ENCODE measurements around the gene FAXDC2. TPM values are rescaled to one million over a fixed set of nuclear protein-coding genes. Genes with fewer than 3 reads are reported as not detected.

Gene FAXDC2
- total RNA-seq, 1 experiment from 2014 or later, result 0.39 TPM

GRCh38 chr5:154818471-154819116 lies 31.8 kb downstream of the FAXDC2 start:
- ChIA-PET CTCF (no interaction called here), POLR2A (no interaction called here)
- BruUV-seq (replicated peaks), result no TSS peak
- Histone ChIP-seq H3K27me3 (ENCODE audit: control insufficient read depth, insufficient read depth, low read length) (no peaks in the 10 kb centered on the region), H3K9me3 (ENCODE audit: control insufficient read depth, insufficient read depth, low read depth, low read length) (no peaks in the 10 kb centered on the region), H3K4me1 (ENCODE audit: control insufficient read depth, insufficient read depth, low read length) (no peaks in the 10 kb centered on the region), H3K27ac (ENCODE audit: low read length) (no peak overlapping the region), H3K4me3 (ENCODE audit: low read depth in 2 of 2, low read length in 2 of 2) (no peak overlapping the region), H3K36me3 (ENCODE audit: control insufficient read depth, insufficient read depth, low read length) (peaks cover 30% of the 10 kb centered on the region)
- TF ChIP-seq TCF7L2 (IDR thresholded peaks at IDR 0.05; ENCODE audit: low read depth, low read length) (no peak), REST (IDR thresholded peaks at IDR 0.05; ENCODE audit: insufficient read depth in 1 of 2, low read depth in 2 of 2, low read length in 1 of 2) (no peak), CTCF (IDR thresholded peaks at IDR 0.05) (no peak), SIN3A (IDR thresholded peaks at IDR 0.05; ENCODE audit: borderline replicate concordance, insufficient read depth, low read depth, low read length) (no peak), POLR2AphosphoS5 (IDR thresholded peaks at IDR 0.05; ENCODE audit: low read depth, low read length) (no peak)
- in situ Hi-C loops (cut with HindIII; ENCODE audit: low pct_unique_long_range_greater_than_20kb, low sequenced_read_pairs) (no loop called here), intact Hi-C loops (cut with micrococcal nuclease; ENCODE audit: unreplicated experiment) (no loop called here)
- ATAC-seq (no peak), DNase-seq (ENCODE audit: low read depth, low spot score) (no peak)

- Histone ChIP-seq H3K9me3 (ENCODE audit: control insufficient read depth, insufficient read depth, low read depth, low read length) (no peaks in the 10 kb centered on the region), H3K4me1 (ENCODE audit: control insufficient read depth, insufficient read depth, low read length) (no peaks in the 10 kb centered on the region), H3K36me3 (ENCODE audit: control insufficient read depth, insufficient read depth, low read length) (peaks cover 32% of the 10 kb centered on the region), H3K27me3 (ENCODE audit: control insufficient read depth, insufficient read depth, low read length) (no peaks in the 10 kb centered on the region), H3K4me3 (ENCODE audit: low read depth in 2 of 2, low read length in 2 of 2) (no peak overlapping the region), H3K27ac (ENCODE audit: low read length) (no peak overlapping the region)
- no peak for DNase-seq (ENCODE audit: low read depth, low spot score)
- ChIA-PET CTCF (no interaction called here), POLR2A (no interaction called here)
- no TSS peak for BruUV-seq (replicated peaks)
- intact Hi-C loops (cut with micrococcal nuclease; ENCODE audit: unreplicated experiment), result no loop called here
- in situ Hi-C loops (cut with HindIII; ENCODE audit: low pct_unique_long_range_greater_than_20kb, low sequenced_read_pairs), result no loop called here
- ATAC-seq, result no peak
- TF ChIP-seq TCF7L2 (IDR thresholded peaks at IDR 0.05; ENCODE audit: low read depth, low read length) (no peak), POLR2AphosphoS5 (IDR thresholded peaks at IDR 0.05; ENCODE audit: low read depth, low read length) (no peak), SIN3A (IDR thresholded peaks at IDR 0.05; ENCODE audit: borderline replicate concordance, insufficient read depth, low read depth, low read length) (no peak), CTCF (IDR thresholded peaks at IDR 0.05) (no peak), REST (IDR thresholded peaks at IDR 0.05; ENCODE audit: insufficient read depth in 1 of 2, low read depth in 2 of 2, low read length in 1 of 2) (no peak)
These were observed 32.6 kb downstream of the FAXDC2 start for GRCh38 chr5:154817815-154818214.
